ENCODE data around the gene PAK5.

DNA sequence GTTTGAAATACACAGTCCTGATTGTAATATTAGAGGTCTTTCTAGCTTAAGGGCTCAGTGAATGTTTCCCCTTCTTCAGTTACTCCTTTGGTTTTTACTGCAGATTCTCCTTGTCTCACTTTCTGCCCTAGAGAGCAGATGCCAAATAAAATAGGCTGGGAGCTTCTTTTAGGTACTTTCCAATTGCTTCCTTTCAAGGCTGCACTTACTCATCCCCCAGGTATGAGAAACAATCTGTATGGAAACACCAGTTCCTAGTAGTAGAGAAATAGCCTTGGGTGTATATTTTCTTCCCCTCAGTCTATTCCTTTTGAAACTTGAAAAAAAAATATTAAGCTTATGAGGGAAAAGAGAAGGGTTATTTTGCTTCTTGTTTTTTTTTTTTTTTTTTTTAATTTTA lies 139.7 kb downstream of the PAK5 start:
- TF ChIP-seq CTCF (IDR thresholded peaks at IDR 0.05) = no peak
- TF ChIP-seq POLR2A (IDR thresholded peaks at IDR 0.05) = no peak

Data from Peyer's patch (tissue), 4 donors.